ENCODE data around the gene TIPARP. TPM values are rescaled to one million over a fixed set of nuclear protein-coding genes. Genes with fewer than 3 reads are reported as not detected.

TIPARP gene
- total RNA-seq, 1 experiment from 2014 or later = 22.1 TPM

- in situ Hi-C loops (cut with HindIII; ENCODE audit: low pct_unique_long_range_greater_than_20kb, low sequenced_read_pairs) = no loop called here
- ATAC-seq (no peak), DNase-seq (ENCODE audit: low read depth, low spot score) (no peak)
- H3K9me3 ChIP-seq (ENCODE audit: control insufficient read depth, insufficient read depth, low read depth, low read length) = no peaks in the 10 kb centered on the region
- no TSS peak for BruUV-seq (replicated peaks)
- intact Hi-C loops (cut with micrococcal nuclease; ENCODE audit: unreplicated experiment) = no loop called here
- no peaks in the 10 kb centered on the region; the same call in 1 of the 2 replicates for H3K4me1 ChIP-seq (ENCODE audit: control insufficient read depth, insufficient read depth, low read length)
- no peaks in the 10 kb centered on the region; the same call in 1 of the 2 replicates for H3K27me3 ChIP-seq (ENCODE audit: control insufficient read depth, insufficient read depth, low read length)
- no peaks in the 10 kb centered on the region for H3K36me3 ChIP-seq (ENCODE audit: control insufficient read depth, insufficient read depth, low read length)
- H3K4me3 ChIP-seq (ENCODE audit: low read depth in 2 of 2, low read length in 2 of 2) = no peak overlapping the region
- no peak for TF ChIP-seq CTCF (IDR thresholded peaks at IDR 0.05)
- TF ChIP-seq TCF7L2 (IDR thresholded peaks at IDR 0.05; ENCODE audit: low read depth, low read length) = no peak
- no peak for TF ChIP-seq POLR2AphosphoS5 (IDR thresholded peaks at IDR 0.05; ENCODE audit: low read depth, low read length)
- no peak for TF ChIP-seq REST (IDR thresholded peaks at IDR 0.05; ENCODE audit: insufficient read depth in 1 of 2, low read depth in 2 of 2, low read length in 1 of 2)
- TF ChIP-seq SIN3A (IDR thresholded peaks at IDR 0.05; ENCODE audit: borderline replicate concordance, insufficient read depth, low read depth, low read length) = no peak
- H3K27ac ChIP-seq (ENCODE audit: low read length) = no peak overlapping the region
- POLR2A ChIA-PET = no interaction called here
- CTCF ChIA-PET = no interaction called here
These were observed 46.3 kb upstream of the TIPARP start for GRCh38 chr3:156627946-156628569.

DNA sequence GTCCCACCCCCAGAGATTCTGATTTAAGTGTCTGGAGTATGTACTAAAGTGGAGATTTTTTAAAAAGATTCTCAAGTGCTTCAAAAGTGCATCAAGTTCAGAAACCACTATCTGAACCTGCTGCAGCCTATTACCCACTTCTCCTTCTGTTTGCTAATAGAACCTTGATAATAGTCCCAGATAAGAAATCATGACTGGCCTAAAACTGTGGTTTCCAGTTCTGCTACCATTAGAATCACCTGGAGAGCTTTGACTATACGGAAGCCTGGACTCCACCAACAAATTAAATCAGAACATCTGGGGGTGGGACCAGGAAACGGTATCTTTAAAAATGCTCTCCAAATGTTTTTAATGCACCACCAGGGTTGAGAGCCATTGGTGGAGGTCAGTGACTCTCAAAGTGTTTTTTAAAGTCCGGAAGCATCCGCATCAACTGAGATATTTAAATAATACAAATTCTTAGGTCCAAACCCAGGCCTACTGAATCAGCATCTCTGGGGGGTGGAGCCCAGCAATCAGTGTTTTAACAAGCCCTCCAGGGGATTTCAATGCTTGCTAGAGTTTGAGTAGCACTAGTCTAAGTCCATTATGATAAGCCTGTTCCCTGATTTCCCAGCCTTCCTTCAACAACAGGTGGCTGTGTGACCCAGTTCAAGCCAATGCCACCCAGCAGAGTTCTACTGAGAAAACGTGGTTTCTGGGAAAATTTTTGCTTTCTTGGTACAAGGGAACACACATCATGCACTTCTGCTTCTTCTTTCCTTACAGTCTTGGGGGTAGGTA lies 45.4 kb upstream of the TIPARP start:
- no peak overlapping the region for H3K27ac ChIP-seq (ENCODE audit: low read length)
- intact Hi-C loops (cut with micrococcal nuclease; ENCODE audit: unreplicated experiment) = no loop called here
- POLR2A ChIA-PET = no interaction called here
- H3K4me1 ChIP-seq (ENCODE audit: control insufficient read depth, insufficient read depth, low read length) = no peaks in the 10 kb centered on the region; the same call in 1 of the 2 replicates
- no peaks in the 10 kb centered on the region; the same call in 1 of the 2 replicates for H3K27me3 ChIP-seq (ENCODE audit: control insufficient read depth, insufficient read depth, low read length)
- ATAC-seq (no peak), DNase-seq (ENCODE audit: low read depth, low spot score) (no peak)
- BruUV-seq (replicated peaks) = no TSS peak
- H3K36me3 ChIP-seq (ENCODE audit: control insufficient read depth, insufficient read depth, low read length) = no peaks in the 10 kb centered on the region
- H3K9me3 ChIP-seq (ENCODE audit: control insufficient read depth, insufficient read depth, low read depth, low read length) = no peaks in the 10 kb centered on the region
- H3K4me3 ChIP-seq (ENCODE audit: low read depth in 2 of 2, low read length in 2 of 2) = no peak overlapping the region
- CTCF ChIA-PET = no interaction called here
- in situ Hi-C loops (cut with HindIII; ENCODE audit: low pct_unique_long_range_greater_than_20kb, low sequenced_read_pairs) = no loop called here
- TF ChIP-seq CTCF (IDR thresholded peaks at IDR 0.05) = no peak
- no peak for TF ChIP-seq TCF7L2 (IDR thresholded peaks at IDR 0.05; ENCODE audit: low read depth, low read length)
- no peak for TF ChIP-seq POLR2AphosphoS5 (IDR thresholded peaks at IDR 0.05; ENCODE audit: low read depth, low read length)
- TF ChIP-seq SIN3A (IDR thresholded peaks at IDR 0.05; ENCODE audit: borderline replicate concordance, insufficient read depth, low read depth, low read length) = no peak
- no peak for TF ChIP-seq REST (IDR thresholded peaks at IDR 0.05; ENCODE audit: insufficient read depth in 1 of 2, low read depth in 2 of 2, low read length in 1 of 2)
